DND-41 (cell line): ENCODE measurements around the gene ACOXL.

ENCODE experiments used
- ATAC-seq: fragments of 200-7000 bp; cut with Tn5 transposase; 3 replicates; pipeline ENCODE4 v1.9.1; 2021; ENCODE audit warnings: low read depth; ENCODE audit not compliant: insufficient read depth
- DNase-seq: peaks from one replicate; pipeline ENCODE4 v3.0.0-alpha.2; 2020
- H2AFZ ChIP-seq: 2 replicates; pipeline ENCODE4 v1.6.0; 2012; ENCODE audit warnings: low read depth, low read length
- H3K27ac ChIP-seq: 2 replicates; pipeline ENCODE4 v1.5.1; 2012; ENCODE audit warnings: low read length, inconsistent platforms
- H3K27me3 ChIP-seq: fragments of 200-600 bp; sonication (generic); 2 replicates; pipeline ENCODE4 v1.6.0; 2012; ENCODE audit warnings: low read length, mild to moderate bottlenecking, inconsistent platforms; ENCODE audit not compliant: insufficient read depth, poor library complexity
- H3K36me3 ChIP-seq: 2 replicates; pipeline ENCODE4 v1.5.1; 2012; ENCODE audit warnings: low read length, inconsistent platforms; ENCODE audit not compliant: insufficient read depth
- H3K4me1 ChIP-seq: 2 replicates; pipeline ENCODE4 v1.5.1; 2012; ENCODE audit warnings: mild to moderate bottlenecking, low read length; ENCODE audit not compliant: insufficient read depth
- H3K4me2 ChIP-seq: 2 replicates; pipeline ENCODE4 v1.6.0; 2012; ENCODE audit warnings: mild to moderate bottlenecking, moderate library complexity, low read length, inconsistent platforms; ENCODE audit not compliant: insufficient read depth
- H3K4me3 ChIP-seq, 2 experiments: fragments of 200-600 bp in 1 of 2; shearing (Covaris generic) in 1 of 2; 2 replicates each; pipeline ENCODE4 v1.5.1; 2012 to 2016; ENCODE audit warnings: inconsistent platforms in 2 of 2, low read length in 2 of 2, mild to moderate bottlenecking in 2 of 2, low read depth in 1 of 2, moderate library complexity in 1 of 2
- H3K79me2 ChIP-seq: 2 replicates; pipeline ENCODE4 v1.6.0; 2012; ENCODE audit warnings: low read length, inconsistent platforms; ENCODE audit not compliant: insufficient read depth
- H3K9ac ChIP-seq: 2 replicates; pipeline ENCODE4 v1.6.0; 2012; ENCODE audit warnings: low read depth, mild to moderate bottlenecking, inconsistent platforms, low read length, moderate library complexity
- H3K9me3 ChIP-seq: 2 replicates; pipeline ENCODE4 v1.5.1; 2012; ENCODE audit warnings: low read length, moderate library complexity, mild to moderate bottlenecking, inconsistent platforms; ENCODE audit not compliant: insufficient read depth, severe bottlenecking
- H4K20me1 ChIP-seq: 2 replicates; pipeline ENCODE4 v1.6.0; 2012; ENCODE audit warnings: low read length; ENCODE audit not compliant: insufficient read depth
- EZH2 ChIP-seq: IDR thresholded peaks from 3 replicates; pipeline ENCODE4 v1.6.1; 2012; ENCODE audit warnings: borderline replicate concordance, low read depth, mild to moderate bottlenecking, moderate library complexity, low read length, inconsistent platforms; ENCODE audit not compliant: severe bottlenecking
- TF ChIP-seq, protein P1 (sequence below): IDR thresholded peaks from 2 replicates; pipeline ENCODE4 v1.5.1; 2012; ENCODE audit warnings: borderline replicate concordance, low read length, moderate library complexity, mild to moderate bottlenecking; ENCODE audit not compliant: poor library complexity, severe bottlenecking; ENCODE audit errors: extremely low read depth

ACOXL gene

DNA sequence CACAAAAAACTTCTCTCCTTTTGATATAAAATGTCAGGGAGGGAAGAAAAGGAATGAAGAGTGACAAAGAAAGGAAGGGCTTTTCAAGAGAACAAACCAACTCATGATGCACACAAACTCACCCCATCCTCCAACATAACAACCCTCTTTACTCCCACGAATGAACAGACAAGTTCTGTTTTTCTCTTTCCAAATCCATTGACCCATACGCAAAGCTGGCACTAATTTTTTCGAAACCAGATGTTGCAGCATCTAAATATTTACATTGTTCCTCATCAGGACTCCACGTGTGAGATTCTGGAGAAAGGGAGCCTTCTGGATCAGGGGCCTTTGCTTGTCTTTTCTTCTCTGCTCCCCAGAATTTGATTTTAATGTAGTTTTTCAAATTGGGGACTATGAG lies 245.0 kb downstream of the ACOXL start:
- H3K27me3 ChIP-seq, result no peaks in the 10 kb centered on the region
- no peaks in the 10 kb centered on the region for H3K36me3 ChIP-seq
- peaks cover 10% of the 10 kb centered on the region for H3K4me1 ChIP-seq
- H2AFZ ChIP-seq, result no peak overlapping the region
- no peaks in the 10 kb centered on the region for H3K79me2 ChIP-seq
- H3K4me3 ChIP-seq, result no peak overlapping the region
- H3K9ac ChIP-seq, result no peak overlapping the region
- no peak for TF ChIP-seq EZH2
- TF ChIP-seq, protein P1, sequence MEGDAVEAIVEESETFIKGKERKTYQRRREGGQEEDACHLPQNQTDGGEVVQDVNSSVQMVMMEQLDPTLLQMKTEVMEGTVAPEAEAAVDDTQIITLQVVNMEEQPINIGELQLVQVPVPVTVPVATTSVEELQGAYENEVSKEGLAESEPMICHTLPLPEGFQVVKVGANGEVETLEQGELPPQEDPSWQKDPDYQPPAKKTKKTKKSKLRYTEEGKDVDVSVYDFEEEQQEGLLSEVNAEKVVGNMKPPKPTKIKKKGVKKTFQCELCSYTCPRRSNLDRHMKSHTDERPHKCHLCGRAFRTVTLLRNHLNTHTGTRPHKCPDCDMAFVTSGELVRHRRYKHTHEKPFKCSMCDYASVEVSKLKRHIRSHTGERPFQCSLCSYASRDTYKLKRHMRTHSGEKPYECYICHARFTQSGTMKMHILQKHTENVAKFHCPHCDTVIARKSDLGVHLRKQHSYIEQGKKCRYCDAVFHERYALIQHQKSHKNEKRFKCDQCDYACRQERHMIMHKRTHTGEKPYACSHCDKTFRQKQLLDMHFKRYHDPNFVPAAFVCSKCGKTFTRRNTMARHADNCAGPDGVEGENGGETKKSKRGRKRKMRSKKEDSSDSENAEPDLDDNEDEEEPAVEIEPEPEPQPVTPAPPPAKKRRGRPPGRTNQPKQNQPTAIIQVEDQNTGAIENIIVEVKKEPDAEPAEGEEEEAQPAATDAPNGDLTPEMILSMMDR, result no peak
- no peaks in the 10 kb centered on the region for H4K20me1 ChIP-seq
- ATAC-seq, result no peak
- DNase-seq, result no peak
- H3K4me2 ChIP-seq, result no peak overlapping the region
- no peaks in the 10 kb centered on the region for H3K9me3 ChIP-seq
- H3K27ac ChIP-seq, result no peak overlapping the region

DNA sequence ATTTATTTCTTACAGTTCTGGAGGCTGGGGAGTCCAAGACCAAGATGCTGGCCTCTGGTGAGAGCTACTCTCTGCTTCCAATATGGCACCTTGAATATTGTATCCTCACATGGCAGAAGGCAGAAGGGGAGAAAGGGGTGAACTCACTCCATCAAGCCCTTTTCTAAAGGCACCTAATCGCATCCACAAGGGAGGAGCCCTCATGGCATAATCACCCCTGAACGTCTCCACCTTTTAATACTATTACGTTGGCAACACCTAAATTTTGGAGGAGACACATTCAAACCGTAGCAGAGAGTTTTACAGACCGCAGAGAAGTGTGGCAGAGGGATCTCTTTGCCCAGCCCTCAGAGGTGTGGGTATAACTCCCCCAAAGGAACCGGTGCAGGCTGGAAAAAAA lies 245.8 kb downstream of the ACOXL start:
- H3K9me3 ChIP-seq, result no peaks in the 10 kb centered on the region
- no peaks in the 10 kb centered on the region for H3K27me3 ChIP-seq
- peaks cover 10% of the 10 kb centered on the region for H3K4me1 ChIP-seq
- TF ChIP-seq EZH2, result no peak
- TF ChIP-seq, protein P1, result no peak
- no peaks in the 10 kb centered on the region for H4K20me1 ChIP-seq
- no peak overlapping the region for H3K4me3 ChIP-seq
- H3K9ac ChIP-seq, result no peak overlapping the region
- no peak overlapping the region for H2AFZ ChIP-seq
- no peak overlapping the region for H3K4me2 ChIP-seq
- H3K27ac ChIP-seq, result no peak overlapping the region
- H3K36me3 ChIP-seq, result no peaks in the 10 kb centered on the region
- no peak for DNase-seq
- ATAC-seq, result no peak
- no peaks in the 10 kb centered on the region for H3K79me2 ChIP-seq

DNA sequence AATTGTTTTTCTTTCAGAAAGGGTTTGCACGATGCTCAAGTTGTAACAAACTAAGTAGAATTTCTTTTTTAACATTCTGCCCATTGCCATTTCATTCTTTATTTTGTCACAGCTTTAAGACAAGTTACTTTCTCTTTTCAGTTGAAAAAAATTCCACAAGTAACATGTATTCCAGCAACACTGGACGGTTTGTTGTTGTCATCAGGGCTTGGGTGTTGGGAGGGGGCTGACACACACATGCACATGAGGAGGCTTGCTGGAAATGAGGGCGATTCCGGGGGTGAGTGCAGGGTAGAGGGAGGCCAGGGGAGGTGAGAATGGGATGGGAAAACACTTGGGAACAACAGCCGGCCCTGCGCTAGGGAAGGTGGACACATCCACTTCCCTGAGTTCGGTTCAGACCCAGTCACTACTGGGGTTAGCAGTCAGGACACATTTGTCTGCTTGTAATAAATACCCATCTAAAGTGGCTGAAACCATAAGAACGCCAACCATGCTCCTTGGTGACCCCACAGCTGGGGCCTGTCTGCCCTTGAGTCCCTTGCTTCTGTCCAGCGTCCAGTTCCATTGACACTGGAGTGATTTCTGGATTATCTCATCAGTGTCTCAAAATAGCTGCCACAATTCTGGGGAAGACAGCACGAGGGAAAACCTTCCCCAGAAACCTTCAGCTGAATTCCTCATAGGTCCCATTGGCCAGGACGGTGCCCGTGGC lies 246.5 kb downstream of the ACOXL start:
- ATAC-seq (no peak), DNase-seq (no peak)
- Histone ChIP-seq H3K9ac (no peak overlapping the region), H3K4me1 (peaks cover 10% of the 10 kb centered on the region), H2AFZ (no peak overlapping the region), H3K4me2 (no peak overlapping the region), H3K27me3 (no peaks in the 10 kb centered on the region), H3K27ac (no peak overlapping the region), H3K36me3 (no peaks in the 10 kb centered on the region), H4K20me1 (no peaks in the 10 kb centered on the region), H3K4me3 (no peak overlapping the region), H3K79me2 (no peaks in the 10 kb centered on the region), H3K9me3 (no peaks in the 10 kb centered on the region)
- no peak for TF ChIP-seq EZH2
- TF ChIP-seq, protein P1, result no peak
